Glutamatergic neuron (in vitro differentiated cells): ENCODE data around the gene ONECUT3. TPM values are rescaled to one million over a fixed set of nuclear protein-coding genes. Genes with fewer than 3 reads are reported as not detected.

Source experiments
- DNase-seq: peaks from one replicate; pipeline ENCODE4 v3.0.0; 2022
- H3K27ac Mint-ChIP-seq: one replicate; pipeline ENCODE4 v1.8.0; 2020; ENCODE audit warnings: mild to moderate bottlenecking, mixed read lengths, inconsistent platforms; ENCODE audit not compliant: unreplicated experiment
- H3K27me3 Mint-ChIP-seq: one replicate; pipeline ENCODE4 v1.8.0; 2020; ENCODE audit warnings: mild to moderate bottlenecking, moderate library complexity, mixed read lengths, inconsistent platforms; ENCODE audit not compliant: unreplicated experiment
- H3K36me3 Mint-ChIP-seq: one replicate; pipeline ENCODE4 v1.8.0; 2020; ENCODE audit warnings: mild to moderate bottlenecking, mixed read lengths, inconsistent platforms; ENCODE audit not compliant: unreplicated experiment
- H3K4me1 Mint-ChIP-seq: one replicate; pipeline ENCODE4 v1.8.0; 2020; ENCODE audit warnings: mild to moderate bottlenecking, low read depth, mixed read lengths, inconsistent platforms; ENCODE audit not compliant: unreplicated experiment
- H3K4me3 Mint-ChIP-seq: one replicate; pipeline ENCODE4 v1.8.0; 2020; ENCODE audit warnings: mild to moderate bottlenecking, mixed read lengths, inconsistent platforms; ENCODE audit not compliant: unreplicated experiment
- H3K9me3 Mint-ChIP-seq: one replicate; pipeline ENCODE4 v1.8.0; 2020; ENCODE audit warnings: mild to moderate bottlenecking, moderate library complexity, mixed read lengths, inconsistent platforms; ENCODE audit not compliant: unreplicated experiment
- total RNA-seq: library from RNA; stranded (reverse); fragmentation: NEBNext Ultra II Directional; extraction: Animal tissue kit (Norgen Biotek cat#: 25700); gene quantifications from one replicate; pipeline ENCODE4 v1.2.1, GENCODE V29; 2021; ENCODE audit not compliant: unreplicated experiment
- TF ChIP-seq, protein P1 (sequence below): fragments of 200-600 bp; sonication (generic); IDR thresholded peaks from one replicate; pipeline ENCODE4 v1.5.0; 2021; ENCODE audit not compliant: partially characterized antibody, unreplicated experiment

The ONECUT3 gene
- total RNA-seq, 1 donor from 2014 or later = 15.4 TPM

DNA sequence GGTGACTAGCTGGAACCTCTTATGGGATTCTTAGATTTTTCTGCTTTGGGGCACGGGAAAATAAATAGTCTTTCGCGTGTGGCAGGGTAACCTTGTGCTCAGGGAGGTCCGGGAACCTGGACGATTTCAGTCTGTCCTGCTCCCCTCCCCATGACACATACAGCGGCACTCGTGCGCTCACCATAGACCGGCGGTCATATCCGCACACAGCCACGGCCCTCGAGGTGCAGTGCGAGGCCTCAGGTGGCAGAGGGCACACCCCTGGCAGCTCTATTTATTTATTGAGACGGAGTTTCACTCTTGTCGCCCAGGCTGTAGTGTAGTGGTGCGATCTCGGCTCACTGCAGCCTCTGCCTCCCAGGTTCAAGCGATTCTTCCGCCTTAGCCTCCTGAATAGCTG is 3.0 kb downstream of the ONECUT3 start:
- Mint-ChIP-seq H3K9me3 (peaks cover 5% of the 10 kb centered on the region), H3K27ac (peak overlapping the region; percentile 68), H3K4me3 (peak overlapping the region; percentile 83), H3K27me3 (peaks cover 20% of the 10 kb centered on the region), H3K36me3 (peaks cover 5% of the 10 kb centered on the region), H3K4me1 (peaks cover 12% of the 10 kb centered on the region)
- no peak for DNase-seq
- TF ChIP-seq, protein P1, sequence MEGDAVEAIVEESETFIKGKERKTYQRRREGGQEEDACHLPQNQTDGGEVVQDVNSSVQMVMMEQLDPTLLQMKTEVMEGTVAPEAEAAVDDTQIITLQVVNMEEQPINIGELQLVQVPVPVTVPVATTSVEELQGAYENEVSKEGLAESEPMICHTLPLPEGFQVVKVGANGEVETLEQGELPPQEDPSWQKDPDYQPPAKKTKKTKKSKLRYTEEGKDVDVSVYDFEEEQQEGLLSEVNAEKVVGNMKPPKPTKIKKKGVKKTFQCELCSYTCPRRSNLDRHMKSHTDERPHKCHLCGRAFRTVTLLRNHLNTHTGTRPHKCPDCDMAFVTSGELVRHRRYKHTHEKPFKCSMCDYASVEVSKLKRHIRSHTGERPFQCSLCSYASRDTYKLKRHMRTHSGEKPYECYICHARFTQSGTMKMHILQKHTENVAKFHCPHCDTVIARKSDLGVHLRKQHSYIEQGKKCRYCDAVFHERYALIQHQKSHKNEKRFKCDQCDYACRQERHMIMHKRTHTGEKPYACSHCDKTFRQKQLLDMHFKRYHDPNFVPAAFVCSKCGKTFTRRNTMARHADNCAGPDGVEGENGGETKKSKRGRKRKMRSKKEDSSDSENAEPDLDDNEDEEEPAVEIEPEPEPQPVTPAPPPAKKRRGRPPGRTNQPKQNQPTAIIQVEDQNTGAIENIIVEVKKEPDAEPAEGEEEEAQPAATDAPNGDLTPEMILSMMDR = no peak

DNA sequence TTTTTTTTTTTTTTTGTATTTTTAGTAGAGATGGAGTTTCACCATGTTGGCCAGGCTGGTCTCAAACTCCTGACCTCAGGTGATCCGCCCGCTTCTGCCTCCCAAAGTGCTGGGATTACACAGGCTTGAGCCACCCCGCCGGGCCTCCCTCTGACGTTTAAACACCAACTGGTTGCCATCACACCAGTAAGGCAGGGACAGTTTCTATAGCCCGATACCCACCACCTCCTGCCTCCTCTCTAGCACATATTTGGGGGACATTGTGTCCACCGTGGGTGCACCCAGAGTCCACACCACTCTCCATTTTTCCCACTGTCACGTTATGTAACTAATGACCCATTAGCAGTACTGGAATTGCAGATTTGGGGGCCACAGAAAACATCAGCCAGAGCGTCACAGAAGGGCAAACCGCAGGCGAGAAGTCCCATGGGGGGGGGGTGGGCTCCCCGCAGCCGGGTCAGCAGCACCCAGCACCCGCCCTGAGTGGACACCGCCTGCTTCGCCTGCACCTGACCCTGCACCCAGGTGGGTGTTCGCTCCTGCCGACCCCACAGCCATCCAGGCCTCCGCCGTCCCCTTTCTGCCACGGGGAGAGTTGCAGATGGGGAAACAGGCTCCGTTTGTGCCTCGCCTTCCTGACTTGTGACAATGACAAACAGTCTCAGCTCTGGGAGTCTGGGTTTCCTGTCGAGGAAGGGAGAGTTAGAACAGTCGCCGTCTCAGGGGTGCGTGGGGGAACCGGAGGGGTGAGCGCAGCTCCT is 3.6 kb downstream of the ONECUT3 start:
- H3K4me3 Mint-ChIP-seq = peak overlapping the region; percentile 88
- no peak overlapping the region for H3K27ac Mint-ChIP-seq

DNA sequence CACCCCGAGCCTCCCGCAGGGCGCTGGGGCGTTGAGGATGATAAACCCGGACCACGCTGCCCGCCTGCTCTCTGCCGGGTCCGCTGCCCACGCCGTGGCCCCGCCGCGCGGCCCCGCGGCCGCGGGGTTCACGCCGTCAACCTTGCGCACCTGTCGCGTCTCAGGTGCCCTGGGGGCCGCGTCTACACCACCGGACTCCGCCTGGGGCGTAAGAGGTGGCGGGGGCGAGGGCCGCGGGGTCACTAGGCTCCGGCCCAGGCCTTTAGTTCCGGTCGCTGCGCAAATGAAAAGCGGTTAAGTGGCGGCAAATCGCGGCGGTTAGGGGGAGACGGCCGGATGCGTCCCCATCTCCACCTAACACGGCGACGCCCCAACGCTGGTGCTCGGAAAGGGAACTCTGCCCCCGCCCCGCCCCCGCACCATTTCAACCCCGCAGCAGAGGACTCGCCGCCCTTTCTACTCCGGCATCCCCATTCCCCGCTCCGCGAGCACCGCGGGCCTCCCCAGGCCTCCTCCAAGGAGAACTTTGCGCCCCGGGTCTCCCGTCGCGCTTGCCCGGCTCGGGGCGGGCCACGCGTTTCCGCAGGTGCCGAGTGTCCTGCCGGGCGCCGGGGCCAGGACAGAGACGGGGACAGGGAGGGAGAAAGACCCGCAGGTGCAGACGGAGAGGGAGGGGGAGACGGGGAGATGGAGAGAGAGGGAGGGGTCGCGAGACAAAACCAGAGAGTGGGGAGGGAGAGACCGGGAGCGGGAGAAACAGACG is 4.3 kb downstream of the ONECUT3 start:
- H3K36me3 Mint-ChIP-seq = peaks cover 5% of the 10 kb centered on the region
- H3K27ac Mint-ChIP-seq = no peak overlapping the region
- TF ChIP-seq, protein P1 = no peak
- no peak for DNase-seq
- H3K4me1 Mint-ChIP-seq = peaks cover 10% of the 10 kb centered on the region
- H3K4me3 Mint-ChIP-seq = peak overlapping the region; percentile 88
- H3K27me3 Mint-ChIP-seq = peaks cover 24% of the 10 kb centered on the region
- peaks cover 3% of the 10 kb centered on the region for H3K9me3 Mint-ChIP-seq

More for the DNA sequence above, 3.6 kb downstream of the ONECUT3 start:
- Mint-ChIP-seq H3K4me1 (peaks cover 10% of the 10 kb centered on the region), H3K36me3 (peaks cover 5% of the 10 kb centered on the region), H3K9me3 (peaks cover 3% of the 10 kb centered on the region), H3K27me3 (peaks cover 23% of the 10 kb centered on the region)
- no peak for DNase-seq
- TF ChIP-seq, protein P1 = no peak

DNA sequence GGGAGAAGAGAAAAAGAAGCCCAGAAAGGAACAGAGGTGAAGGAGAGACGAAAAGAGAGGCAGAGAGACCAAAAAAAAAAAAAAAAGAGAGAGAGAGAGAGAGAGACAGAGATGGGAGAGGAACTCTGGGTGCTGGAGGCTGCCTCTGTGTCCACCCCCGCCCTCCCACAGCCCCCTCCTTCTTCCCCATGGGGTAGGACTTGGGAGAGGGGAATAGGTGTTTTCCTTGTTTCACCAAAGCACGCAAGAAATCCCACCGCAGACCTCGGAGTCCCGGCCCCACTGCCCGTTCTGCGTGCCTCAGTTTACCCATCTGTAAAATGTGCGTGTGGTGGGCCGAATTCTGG is 4.9 kb downstream of the ONECUT3 start:
- H3K27ac Mint-ChIP-seq = no peak overlapping the region

More for the DNA sequence above, 4.9 kb downstream of the ONECUT3 start:
- TF ChIP-seq, protein P1 = no peak
- Mint-ChIP-seq H3K36me3 (peaks cover 5% of the 10 kb centered on the region), H3K4me3 (peak overlapping the region; percentile 80), H3K27me3 (peaks cover 29% of the 10 kb centered on the region), H3K9me3 (peaks cover 3% of the 10 kb centered on the region), H3K4me1 (peaks cover 10% of the 10 kb centered on the region)
- no peak for DNase-seq
